ENCODE measurements around the gene AP2M1.
A peak's percentile ranks its signal among the peaks of the same experiment; 100 is the strongest.

- 0 out of 2 replicates have a peak, but pooled peaks have one; percentile 37 for TF ChIP-seq CTCF (conservative IDR thresholded peaks at IDR 0.05; ENCODE audit: low read length)
- no peak for TF ChIP-seq EZH2phosphoT487 (IDR thresholded peaks at IDR 0.05; ENCODE audit: borderline replicate concordance, low read depth, low read length)
Measured at GRCh38 chr3:184174646-184175492, at the start of gene AP2M1.
